ENCODE results near the gene MAP2K4.
A peak's percentile ranks its signal among the peaks of the same experiment; 100 is the strongest.
"Not testable (repeated sequence)": the region's sequence is repeated elsewhere in the genome, so short reads cannot be mapped to it uniquely, and the experiment has no call there.

Gene MAP2K4

GRCh38 chr17:12020642-12021622 lies at the start of gene MAP2K4:
MAP2K4 (plus strand) TSS chr17:12020877; CDS start chr17:12020887, 10 bp downstream.
- DNase-seq (ENCODE audit: low read depth) = peak; percentile 87
- H3K4me3 ChIP-seq (ENCODE audit: low read length) = peak within 1 kb of the TSS; percentile 71
- no peak for TF ChIP-seq CTCF (conservative IDR thresholded peaks at IDR 0.05; ENCODE audit: low read length)

GRCh38 chr17:11972741-11973140 lies 47.9 kb upstream of the MAP2K4 start:
- DNase-seq (ENCODE audit: low read depth); H3K4me3 ChIP-seq (ENCODE audit: low read length): not testable (repeated sequence)

GRCh38 chr17:11979795-11980194 lies 40.9 kb upstream of the MAP2K4 start:
- no peak for TF ChIP-seq CTCF (conservative IDR thresholded peaks at IDR 0.05; ENCODE audit: low read length)
- no peak overlapping the region for H3K4me3 ChIP-seq (ENCODE audit: low read length)
- DNase-seq (ENCODE audit: low read depth) = no peak

GRCh38 chr17:11980813-11981212 lies 39.9 kb upstream of the MAP2K4 start:
- no peak for DNase-seq (ENCODE audit: low read depth)
- no peak overlapping the region for H3K4me3 ChIP-seq (ENCODE audit: low read length)
- peak; percentile 35 for TF ChIP-seq CTCF (conservative IDR thresholded peaks at IDR 0.05; ENCODE audit: low read length)

- TF ChIP-seq CTCF (conservative IDR thresholded peaks at IDR 0.05; ENCODE audit: low read length) = no peak
- DNase-seq (ENCODE audit: low read depth) = no peak
Measured at GRCh38 chr17:11981862-11982261, 38.8 kb upstream of the MAP2K4 start.

GRCh38 chr17:11986179-11986941 lies 34.3 kb upstream of the MAP2K4 start:
- H3K4me3 ChIP-seq (ENCODE audit: low read length) = no peak overlapping the region
- DNase-seq (ENCODE audit: low read depth) = peak; percentile 65
- no peak for TF ChIP-seq CTCF (conservative IDR thresholded peaks at IDR 0.05; ENCODE audit: low read length)

More at GRCh38 chr17:11981862-11982261, 38.8 kb upstream of the MAP2K4 start:
- H3K4me3 ChIP-seq (ENCODE audit: low read length) = no peak overlapping the region

GRCh38 chr17:11986942-11987329 lies 33.7 kb upstream of the MAP2K4 start:
- peak; percentile 53 for DNase-seq (ENCODE audit: low read depth)

More at GRCh38 chr17:11986942-11987329, 33.7 kb upstream of the MAP2K4 start:
- no peak overlapping the region for H3K4me3 ChIP-seq (ENCODE audit: low read length)
- TF ChIP-seq CTCF (conservative IDR thresholded peaks at IDR 0.05; ENCODE audit: low read length) = peak; percentile 70
